B cell (primary cell): Measurements from ENCODE around the gene PHF12. TPM values are rescaled to one million over a fixed set of nuclear protein-coding genes. Genes with fewer than 3 reads are reported as not detected.

Experiments
- ATAC-seq: fragments of 200-7000 bp; cut with Tn5 transposase; one replicate; pipeline ENCODE4 v1.10.0; 2021; ENCODE audit warnings: low read depth, mild to moderate bottlenecking, moderate number of reproducible peaks, moderate library complexity
- CTCF ChIA-PET: fragments of 350-600 bp; sonication (Branson Sonifier 250); formaldehyde crosslinking; loops from one replicate; lab custom pipeline; 2021; ENCODE audit warnings: antibody characterized with exemption, inconsistent platforms; lab: Charles Lee
- POLR2A ChIA-PET: fragments of 350-600 bp; sonication (Branson Sonifier 250); formaldehyde crosslinking; loops from one replicate; lab custom pipeline; 2021; ENCODE audit warnings: antibody characterized with exemption; lab: Charles Lee
- DNase-seq: peaks from one replicate; pipeline ENCODE4 v3.0.0; 2013
- H2AFZ ChIP-seq: 2 replicates; pipeline ENCODE4 v1.6.1; 2012; ENCODE audit warnings: mild to moderate bottlenecking, low read depth, low read length; ENCODE audit not compliant: insufficient read depth, poor library complexity, severe bottlenecking
- H3K27ac ChIP-seq, 2 donors: 1 replicate in 1 of 2; 2 replicates in 1 of 2; pipeline ENCODE4 v1.5.1; 2012 to 2013; ENCODE audit warnings: low read length in 2 of 2, mild to moderate bottlenecking in 2 of 2, moderate library complexity in 1 of 2
- H3K27me3 ChIP-seq, 4 experiments: fragments of 200-600 bp in 1 of 4; sonication (generic) in 1 of 4; replicated peaks in 1 of 4; 1 replicate in 2 of 4; 2 replicates in 2 of 4; pipeline versions ENCODE4 v1.6.1 to v1.7.0; 2013 to 2016; ENCODE audit warnings: low read length in 3 of 4, mild to moderate bottlenecking in 2 of 4, mixed read lengths in 1 of 4, moderate library complexity in 1 of 4; ENCODE audit not compliant: insufficient read depth in 4 of 4, control insufficient read depth in 3 of 4; ENCODE audit errors: control extremely low read depth in 1 of 4
- H3K36me3 ChIP-seq, 2 experiments: replicated peaks in 1 of 2; 1 replicate in 1 of 2; 2 replicates in 1 of 2; pipeline versions ENCODE4 v1.6.1 to v1.7.1; 2013; ENCODE audit warnings: low read length in 1 of 2; ENCODE audit not compliant: insufficient read depth in 2 of 2, control insufficient read depth in 1 of 2; ENCODE audit errors: control extremely low read depth in 1 of 2, extremely low read depth in 1 of 2
- H3K4me1 ChIP-seq, 2 donors: fragments of 200-600 bp in 1 of 2; sonication (generic) in 1 of 2; 1 replicate in 1 of 2; 2 replicates in 1 of 2; pipeline versions ENCODE4 v1.5.1 to v1.6.1; 2013 to 2017; ENCODE audit warnings: low read length in 2 of 2; ENCODE audit not compliant: control insufficient read depth in 2 of 2, insufficient read depth in 2 of 2
- H3K4me2 ChIP-seq: replicated peaks from 2 replicates; pipeline ENCODE3; 2012; ENCODE audit warnings: mild to moderate bottlenecking, low read depth, low read length; ENCODE audit not compliant: poor library complexity, severe bottlenecking
- H3K4me3 ChIP-seq, 5 experiments: fragments of 200-600 bp in 1 of 5; sonication (generic) in 1 of 5; 1 replicate in 3 of 5; 2 replicates in 2 of 5; pipeline versions ENCODE4 v1.5.1 to v1.7.0; 2011 to 2016; ENCODE audit warnings: low read length in 4 of 5, mild to moderate bottlenecking in 4 of 5, low read depth in 2 of 5, control low read depth in 1 of 5, moderate library complexity in 1 of 5; ENCODE audit not compliant: insufficient read depth in 1 of 5; ENCODE audit errors: control extremely low read depth in 1 of 5, extremely low read depth in 1 of 5
- H3K79me2 ChIP-seq: fragments of 200-600 bp; sonication (generic); one replicate; pipeline ENCODE4 v1.6.0; 2016; ENCODE audit warnings: low read length; ENCODE audit not compliant: control insufficient read depth, insufficient read depth
- H3K9ac ChIP-seq: fragments of 200-600 bp; sonication (generic); 2 replicates; pipeline ENCODE4 v1.6.1; 2017; ENCODE audit warnings: mild to moderate bottlenecking, low read length, moderate library complexity
- H3K9me3 ChIP-seq, 3 donors: one replicate each; pipeline versions ENCODE4 v1.6.1 to v1.7.1; 2013; ENCODE audit warnings: low read length in 2 of 3; ENCODE audit not compliant: control insufficient read depth in 2 of 3, insufficient read depth in 1 of 3; ENCODE audit errors: control extremely low read depth in 1 of 3
- H4K20me1 ChIP-seq: 2 replicates; pipeline ENCODE4 v1.6.0; 2012; ENCODE audit warnings: mild to moderate bottlenecking, low read length; ENCODE audit not compliant: insufficient read depth, control insufficient read depth, poor library complexity, severe bottlenecking
- H3K27ac Mint-ChIP-seq: one replicate; pipeline ENCODE4 v1.8.0; 2021; ENCODE audit warnings: mixed read lengths
- H3K27me3 Mint-ChIP-seq: one replicate; pipeline ENCODE4 v1.8.0; 2021; ENCODE audit warnings: mixed read lengths
- H3K4me1 Mint-ChIP-seq: one replicate; pipeline ENCODE4 v1.8.0; 2021; ENCODE audit warnings: mixed read lengths
- H3K4me3 Mint-ChIP-seq: one replicate; pipeline ENCODE4 v1.8.0; 2021; ENCODE audit warnings: mixed read lengths
- H3K9me3 Mint-ChIP-seq: one replicate; pipeline ENCODE4 v1.8.0; 2022; ENCODE audit warnings: mixed read lengths; ENCODE audit not compliant: insufficient read depth
- EZH2 ChIP-seq: IDR thresholded peaks from 2 replicates; pipeline ENCODE4 v1.6.1; 2012; ENCODE audit warnings: borderline replicate concordance, low read depth, mild to moderate bottlenecking, moderate library complexity, low read length; ENCODE audit not compliant: insufficient read depth, poor library complexity, severe bottlenecking
- WGBS: methylation state at CpG from one replicate; pipeline ENCODE4 v1.1.5; 2013; ENCODE audit warnings: missing lambda C conversion rate; ENCODE audit not compliant: insufficient coverage; 5-methylcytosine and 5-hydroxymethylcytosine counted together
- intact Hi-C: fragments of 100-400 bp; cut with micrococcal nuclease; formaldehyde crosslinking; loops from one replicate; pipeline ENCODE4 v1.10.0; 2022
- polyA plus RNA-seq: library from polyadenylated mRNA; depleted of rRNA; stranded (reverse); fragments of >200 nt; gene quantifications from 2 replicates; pipeline ENCODE4 v1.2.3, GENCODE V29; 2012
- total RNA-seq, 2 donors: library from RNA; stranded (reverse); fragments of 120-200 nt in 1 of 2; gene quantifications; 1 replicate in 1 of 2; 2 replicates in 1 of 2; pipeline versions ENCODE4 v1.2.3 to v1.2.4, GENCODE V29; 2013 to 2022
- TF ChIP-seq, protein P1 (sequence below): fragments of 200-600 bp; IDR thresholded peaks from one replicate; pipeline ENCODE4 v1.8.0; 2022; ENCODE audit warnings: antibody characterized with exemption, mild to moderate bottlenecking

Gene PHF12
- total and polyA plus RNA-seq, 2 donors (not counting 1 experiment from before 2014, with no cell fraction given), result 116 to 140 TPM

- ATAC-seq (no peak), DNase-seq (no peak)
- POLR2A ChIA-PET, result no interaction called here
- Mint-ChIP-seq H3K27me3 (peaks cover 10% of the 10 kb centered on the region), H3K9me3 (no peaks in the 10 kb centered on the region), H3K4me3 (no peak overlapping the region), H3K4me1 (no peaks in the 10 kb centered on the region), H3K27ac (no peak overlapping the region)
- no peak overlapping the region for H3K9ac ChIP-seq
- H3K4me1 ChIP-seq, result no peaks in the 10 kb centered on the region
- WGBS, result 93% methylated on average over 2 of the region's 2 CpGs
- H3K27me3 ChIP-seq, result peaks cover 0 to 7% (median 0%) of the 10 kb centered on the region in 4 experiments
- intact Hi-C loops, result no loop called here
- no peak overlapping the region for H3K4me2 ChIP-seq
- no peaks in the 10 kb centered on the region for H3K9me3 ChIP-seq
- CTCF ChIA-PET, result interaction anchor here (1.1 kb wide), 1 partner anchor 142 kb away, joined by 5 read pairs; no protein-coding TSS in a partner anchor
- no peaks in the 10 kb centered on the region for H3K36me3 ChIP-seq
- no peak overlapping the region for H2AFZ ChIP-seq
- no peak for TF ChIP-seq EZH2
- TF ChIP-seq, protein P1, sequence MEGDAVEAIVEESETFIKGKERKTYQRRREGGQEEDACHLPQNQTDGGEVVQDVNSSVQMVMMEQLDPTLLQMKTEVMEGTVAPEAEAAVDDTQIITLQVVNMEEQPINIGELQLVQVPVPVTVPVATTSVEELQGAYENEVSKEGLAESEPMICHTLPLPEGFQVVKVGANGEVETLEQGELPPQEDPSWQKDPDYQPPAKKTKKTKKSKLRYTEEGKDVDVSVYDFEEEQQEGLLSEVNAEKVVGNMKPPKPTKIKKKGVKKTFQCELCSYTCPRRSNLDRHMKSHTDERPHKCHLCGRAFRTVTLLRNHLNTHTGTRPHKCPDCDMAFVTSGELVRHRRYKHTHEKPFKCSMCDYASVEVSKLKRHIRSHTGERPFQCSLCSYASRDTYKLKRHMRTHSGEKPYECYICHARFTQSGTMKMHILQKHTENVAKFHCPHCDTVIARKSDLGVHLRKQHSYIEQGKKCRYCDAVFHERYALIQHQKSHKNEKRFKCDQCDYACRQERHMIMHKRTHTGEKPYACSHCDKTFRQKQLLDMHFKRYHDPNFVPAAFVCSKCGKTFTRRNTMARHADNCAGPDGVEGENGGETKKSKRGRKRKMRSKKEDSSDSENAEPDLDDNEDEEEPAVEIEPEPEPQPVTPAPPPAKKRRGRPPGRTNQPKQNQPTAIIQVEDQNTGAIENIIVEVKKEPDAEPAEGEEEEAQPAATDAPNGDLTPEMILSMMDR, result no peak
- H3K4me3 ChIP-seq, result no peak overlapping the region
- no peak overlapping the region for H3K27ac ChIP-seq
- H4K20me1 ChIP-seq, result no peaks in the 10 kb centered on the region
- H3K79me2 ChIP-seq, result no peaks in the 10 kb centered on the region
These were observed 23.7 kb upstream of the PHF12 start for GRCh38 chr17:28975031-28975430.

- Histone ChIP-seq H4K20me1 (no peaks in the 10 kb centered on the region), H2AFZ (no peak overlapping the region), H3K4me1 (no peaks in the 10 kb centered on the region), H3K27me3 (peaks cover 0 to 7% (median 0%) of the 10 kb centered on the region in 4 experiments), H3K9me3 (no peaks in the 10 kb centered on the region), H3K4me2 (no peak overlapping the region), H3K4me3 (no peak overlapping the region), H3K9ac (no peak overlapping the region), H3K36me3 (no peaks in the 10 kb centered on the region), H3K27ac (no peak overlapping the region), H3K79me2 (no peaks in the 10 kb centered on the region)
- TF ChIP-seq EZH2, result no peak
- TF ChIP-seq, protein P1, result no peak
- WGBS, result 85% methylated on average over 4 of the region's 4 CpGs
- Mint-ChIP-seq H3K27me3 (peaks cover 10% of the 10 kb centered on the region), H3K4me3 (no peak overlapping the region), H3K4me1 (no peaks in the 10 kb centered on the region), H3K27ac (no peak overlapping the region), H3K9me3 (no peaks in the 10 kb centered on the region)
- intact Hi-C loops, result no loop called here
- CTCF ChIA-PET, result interaction anchor here (1.1 to 1.9 kb wide), 2 partner anchors 142 kb away, joined by 5 to 10 read pairs; no protein-coding TSS in a partner anchor
- DNase-seq (no peak), ATAC-seq (no peak)
- POLR2A ChIA-PET, result no interaction called here
These were observed 23.1 kb upstream of the PHF12 start for GRCh38 chr17:28974451-28974850.
